Endometrial microvascular endothelial cells (primary cell): ENCODE results near the gene OR14A16. TPM values are rescaled to one million over a fixed set of nuclear protein-coding genes. Genes with fewer than 3 reads are reported as not detected.

Experiments used
- in situ Hi-C: cut with HindIII; loops from 2 replicates; pipeline ENCODE4 v1.10.0; 2017; ENCODE audit warnings: low sequenced_read_pairs, low pct_unique_long_range_greater_than_20kb; ENCODE audit errors: inconsistent ontology term
- total RNA-seq: library from RNA; depleted of rRNA; stranded (reverse); fragments of >200 nt; gene quantifications from one replicate; pipeline ENCODE4 v1.2.3, GENCODE V29; 2015; ENCODE audit errors: inconsistent ontology term

The OR14A16 gene
- total RNA-seq, result not detected

- in situ Hi-C loops, result no loop called here
Measured at GRCh38 chr1:247824023-247824422, at the start of gene OR14A16. OR14A16 (minus strand) TSS chr1:247824119; CDS start chr1:247815729, 8,390 bp downstream.

- in situ Hi-C loops, result no loop called here
Measured at GRCh38 chr1:247865416-247865815, 41.5 kb upstream of the OR14A16 start.

GRCh38 chr1:247864644-247865043, 40.7 kb upstream of the OR14A16 start:
- in situ Hi-C loops, result no loop called here

- in situ Hi-C loops, result no loop called here
Measured at GRCh38 chr1:247862756-247863155, 38.8 kb upstream of the OR14A16 start.

GRCh38 chr1:247857985-247858619, 34.2 kb upstream of the OR14A16 start:
- in situ Hi-C loops, result no loop called here

GRCh38 chr1:247857069-247857984, 33.4 kb upstream of the OR14A16 start, which contains the start of gene TRIM58:
TRIM58 (plus strand) TSS chr1:247857187; CDS start chr1:247857247, 60 bp downstream.
- in situ Hi-C loops, result no loop called here

GRCh38 chr1:247855911-247856310, 32.0 kb upstream of the OR14A16 start:
- in situ Hi-C loops, result no loop called here

GRCh38 chr1:247854899-247855545, 31.1 kb upstream of the OR14A16 start:
- in situ Hi-C loops, result no loop called here

GRCh38 chr1:247849616-247850015, 25.7 kb upstream of the OR14A16 start:
- in situ Hi-C loops, result no loop called here

- in situ Hi-C loops, result no loop called here
Measured at GRCh38 chr1:247848346-247848745, 24.4 kb upstream of the OR14A16 start.

- in situ Hi-C loops, result no loop called here
Measured at GRCh38 chr1:247845693-247846017, 21.7 kb upstream of the OR14A16 start.

- in situ Hi-C loops, result no loop called here
Measured at GRCh38 chr1:247845011-247845692, 21.2 kb upstream of the OR14A16 start.

GRCh38 chr1:247843411-247843810, 19.5 kb upstream of the OR14A16 start:
- in situ Hi-C loops, result no loop called here

- in situ Hi-C loops, result no loop called here
Measured at GRCh38 chr1:247841796-247842195, 17.9 kb upstream of the OR14A16 start, which contains the start of gene OR11L1. OR11L1 (minus strand) TSS chr1:247841896; CDS start chr1:247841896, 0 bp downstream.

- in situ Hi-C loops, result no loop called here
Measured at GRCh38 chr1:247840818-247841217, 16.9 kb upstream of the OR14A16 start.

- in situ Hi-C loops, result no loop called here
Measured at GRCh38 chr1:247833601-247834000, 9.7 kb upstream of the OR14A16 start.

GRCh38 chr1:247829656-247830055, 5.7 kb upstream of the OR14A16 start:
- in situ Hi-C loops, result no loop called here

- in situ Hi-C loops, result no loop called here
Measured at GRCh38 chr1:247825362-247825761, 1.4 kb upstream of the OR14A16 start.

- in situ Hi-C loops, result no loop called here
Measured at GRCh38 chr1:247822060-247822459, 1.9 kb downstream of the OR14A16 start.
